22Rv1 (cell line): Measurements from ENCODE around the gene IFRD1.
A peak's percentile ranks its signal among the peaks of the same experiment; 100 is the strongest.

Experiments
- H3K27ac ChIP-seq: fragments of 450-650 bp; 2 replicates; pipeline ENCODE4 v1.5.1; 2017
- CTCF ChIP-seq: fragments of 450-650 bp; IDR thresholded peaks from 2 replicates; pipeline ENCODE4 v1.5.1; 2017; ENCODE audit warnings: mild to moderate bottlenecking
- ZFX ChIP-seq: fragments of 450-650 bp; IDR thresholded peaks from 2 replicates; pipeline ENCODE4 v1.6.1; 2017; ENCODE audit warnings: antibody characterized with exemption, borderline replicate concordance

Gene IFRD1

GRCh38 chr7:112500619-112501018, 50.4 kb downstream of the IFRD1 start:
- no peak overlapping the region for H3K27ac ChIP-seq
- TF ChIP-seq CTCF, result peak; percentile 2; the same call in 1 of the 2 replicates
- no peak for TF ChIP-seq ZFX

GRCh38 chr7:112501801-112502503, 51.7 kb downstream of the IFRD1 start:
- TF ChIP-seq CTCF (no peak), ZFX (no peak)
- no peak overlapping the region for H3K27ac ChIP-seq

- no peak for TF ChIP-seq CTCF
- no peak for TF ChIP-seq ZFX
- no peak overlapping the region for H3K27ac ChIP-seq
Observed at GRCh38 chr7:112502700-112503099, 52.4 kb downstream of the IFRD1 start.

- H3K27ac ChIP-seq, result no peak overlapping the region
- no peak for TF ChIP-seq CTCF
- no peak for TF ChIP-seq ZFX
Observed at GRCh38 chr7:112503361-112503972, 53.2 kb downstream of the IFRD1 start.

- no peak for TF ChIP-seq ZFX
- H3K27ac ChIP-seq, result no peak overlapping the region
Observed at GRCh38 chr7:112504093-112504695, 53.9 kb downstream of the IFRD1 start.

- no peak overlapping the region for H3K27ac ChIP-seq
- peak; percentile 7; the same call in 1 of the 2 replicates for TF ChIP-seq CTCF
- TF ChIP-seq ZFX, result no peak
Observed at GRCh38 chr7:112505495-112505894, 55.2 kb downstream of the IFRD1 start.

GRCh38 chr7:112508404-112508803, 58.1 kb downstream of the IFRD1 start:
- no peak for TF ChIP-seq ZFX
- TF ChIP-seq CTCF, result no peak
- H3K27ac ChIP-seq, result no peak overlapping the region
